A549 (cell line): ENCODE data around the gene RTL5.

Experiments
- BHLHE40 ChIP-seq: IDR thresholded peaks from 2 replicates; pipeline ENCODE4 v1.6.1; 2012; ENCODE audit warnings: low read depth, low read length, inconsistent platforms
- CTCF ChIP-seq: fragments of >200 bp; sonication (Bioruptor Twin); formaldehyde crosslinking; IDR thresholded peaks from 3 replicates; pipeline ENCODE4 v1.5.1; 2016
- EP300 ChIP-seq, 2 experiments: fragments of >200 bp; sonication (Bioruptor Twin); formaldehyde crosslinking; IDR thresholded peaks; 2 replicates in 1 of 2; 3 replicates in 1 of 2; pipeline ENCODE4 v1.6.1; 2016 to 2017
- ESRRA ChIP-seq: fragments of 150-350 bp; IDR thresholded peaks from 2 replicates; pipeline ENCODE4 v1.6.1; 2014; ENCODE audit warnings: mild to moderate bottlenecking, low read length, borderline replicate concordance
- NR3C1 ChIP-seq: fragments of >200 bp; sonication (Bioruptor Twin); formaldehyde crosslinking; IDR thresholded peaks from 3 replicates; pipeline ENCODE4 v1.6.1; 2017
- POLR2A ChIP-seq: IDR thresholded peaks from 2 replicates; pipeline ENCODE4 v1.6.1; 2012; ENCODE audit warnings: mild to moderate bottlenecking, low read length
- REST ChIP-seq: fragments of 200-600 bp; sonication (generic); IDR thresholded peaks from 2 replicates; pipeline ENCODE4 v1.6.1; 2016; ENCODE audit warnings: antibody characterized with exemption, mild to moderate bottlenecking, moderate library complexity

- TF ChIP-seq POLR2A (no peak), EP300 (IDR thresholded peaks at IDR 0.05) (no peak), BHLHE40 (no peak), CTCF (no peak), NR3C1 (no peak), ESRRA (no peak), REST (no peak)
Observed at GRCh38 chrX:72142794-72143608, 11.3 kb upstream of the RTL5 start.
